Measurements from ENCODE around the gene TRAPPC12.
A peak's percentile ranks its signal among the peaks of the same experiment; 100 is the strongest.
"Not testable (repeated sequence)": the region's sequence is repeated elsewhere in the genome, so short reads cannot be mapped to it uniquely, and the experiment has no call there.

Gene TRAPPC12

GRCh38 chr2:3369340-3370181 lies 9.9 kb upstream of the TRAPPC12 start:
- DNase-seq (ENCODE audit: low read depth) = not testable (repeated sequence)

- no peak for DNase-seq (ENCODE audit: low read depth)
Observed at GRCh38 chr2:3376821-3377220, 2.7 kb upstream of the TRAPPC12 start.

GRCh38 chr2:3377279-3377611 lies 2.2 kb upstream of the TRAPPC12 start:
- no peak for DNase-seq (ENCODE audit: low read depth)

- peak; percentile 92 for DNase-seq (ENCODE audit: low read depth)
Observed at GRCh38 chr2:3377612-3378432, 1.7 kb upstream of the TRAPPC12 start, which contains the start of gene EIPR1. TSS of gene EIPR1 (minus strand) at chr2:3377818. CDS start at chr2:3377689, 129 bp downstream.

DNA sequence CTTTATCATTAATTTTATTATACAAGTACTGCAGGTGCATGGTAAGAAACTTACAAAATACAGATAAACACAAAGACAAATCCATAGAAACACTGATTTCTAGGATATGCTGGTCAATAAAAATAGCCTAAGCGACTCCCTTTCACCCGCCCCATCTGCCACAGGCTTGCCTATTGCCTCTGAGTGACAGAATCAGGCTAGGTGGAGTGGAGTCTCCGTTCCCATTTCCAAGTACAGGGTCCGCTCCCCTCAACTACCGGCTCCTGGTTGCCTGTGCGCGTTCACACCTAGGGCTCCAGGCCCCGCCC lies 201 bp upstream of the TRAPPC12 start:
- no peak for DNase-seq (ENCODE audit: low read depth)

- no peak for DNase-seq (ENCODE audit: low read depth)
Observed at GRCh38 chr2:3386448-3386958, 7.0 kb downstream of the TRAPPC12 start.

DNA sequence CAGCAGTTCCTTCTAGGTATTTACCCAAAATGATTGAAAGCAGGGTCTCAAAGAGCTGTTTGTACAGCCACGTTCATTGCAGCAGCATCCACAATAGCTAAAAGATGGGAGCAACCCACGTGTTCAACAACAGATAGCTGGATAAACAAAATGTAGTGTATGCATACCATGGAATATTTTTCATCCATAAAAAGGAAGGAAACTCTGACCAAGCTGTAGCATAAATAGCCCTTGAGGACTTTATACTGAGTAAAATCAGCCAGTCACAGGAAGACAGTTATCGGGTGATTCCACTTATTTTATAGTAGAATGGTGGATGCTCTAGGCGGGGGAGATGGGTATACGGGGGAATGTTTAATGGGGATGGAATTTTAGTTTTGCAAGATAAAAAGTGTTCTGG lies 7.5 kb downstream of the TRAPPC12 start:
- DNase-seq (ENCODE audit: low read depth) = no peak

GRCh38 chr2:3387644-3388411 lies 8.3 kb downstream of the TRAPPC12 start:
- DNase-seq (ENCODE audit: low read depth) = no peak

GRCh38 chr2:3388412-3388738 lies 8.9 kb downstream of the TRAPPC12 start:
- no peak for DNase-seq (ENCODE audit: low read depth)

- DNase-seq (ENCODE audit: low read depth) = no peak
Observed at GRCh38 chr2:3389193-3389592, 9.7 kb downstream of the TRAPPC12 start.

DNA sequence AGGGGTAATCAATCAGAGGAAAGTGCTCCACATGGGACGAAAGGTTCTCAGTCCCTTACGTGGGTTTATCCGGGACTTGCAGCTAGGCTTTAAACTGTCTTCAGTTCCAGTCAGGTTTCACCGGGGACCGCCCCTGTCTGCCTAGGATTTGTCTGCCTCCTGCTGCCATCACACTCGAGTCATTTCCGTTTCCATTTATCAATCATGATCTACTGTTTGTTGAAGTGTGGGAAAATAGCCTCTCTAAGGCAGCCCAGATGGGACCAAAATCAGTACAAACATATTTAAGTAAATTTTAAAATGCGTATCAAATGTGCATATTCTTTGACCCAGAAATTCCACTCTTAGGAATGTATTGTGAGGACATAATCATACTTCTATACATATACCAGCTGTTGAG lies 10.5 kb downstream of the TRAPPC12 start:
- DNase-seq (ENCODE audit: low read depth) = no peak

GRCh38 chr2:3392216-3392615 lies 12.7 kb downstream of the TRAPPC12 start:
- no peak for DNase-seq (ENCODE audit: low read depth)

DNA sequence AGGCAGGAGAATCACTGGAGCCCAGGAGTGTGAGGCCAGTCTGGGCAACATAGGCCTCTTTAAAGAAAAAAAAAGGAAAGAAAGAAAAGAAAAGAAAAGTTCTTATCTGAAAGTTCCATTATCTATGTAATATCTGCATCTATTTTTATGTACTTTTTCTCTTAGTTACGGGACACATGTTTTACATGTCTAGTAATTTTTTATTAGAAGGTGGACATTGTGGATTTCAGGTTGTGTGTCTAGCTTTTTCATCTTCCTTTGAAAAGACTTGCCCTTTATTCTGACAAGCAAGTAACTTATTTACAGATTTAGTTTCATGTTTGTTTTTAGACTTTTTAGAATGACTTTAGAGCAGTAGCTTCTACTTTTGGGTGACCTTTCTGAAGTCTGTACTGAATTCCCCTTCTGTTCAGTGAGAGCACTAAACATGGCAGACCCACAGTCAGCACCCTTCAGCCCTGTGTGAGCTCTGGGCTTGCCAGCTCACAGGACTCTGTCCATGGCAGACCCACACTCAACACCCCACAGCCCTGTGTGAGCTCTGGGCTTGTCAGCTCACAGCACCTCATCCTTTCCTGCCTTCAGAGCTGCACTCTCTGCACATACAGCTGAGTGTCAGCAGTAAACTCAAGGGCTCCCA lies 17.5 kb downstream of the TRAPPC12 start:
- DNase-seq (ENCODE audit: low read depth) = no peak

DNA sequence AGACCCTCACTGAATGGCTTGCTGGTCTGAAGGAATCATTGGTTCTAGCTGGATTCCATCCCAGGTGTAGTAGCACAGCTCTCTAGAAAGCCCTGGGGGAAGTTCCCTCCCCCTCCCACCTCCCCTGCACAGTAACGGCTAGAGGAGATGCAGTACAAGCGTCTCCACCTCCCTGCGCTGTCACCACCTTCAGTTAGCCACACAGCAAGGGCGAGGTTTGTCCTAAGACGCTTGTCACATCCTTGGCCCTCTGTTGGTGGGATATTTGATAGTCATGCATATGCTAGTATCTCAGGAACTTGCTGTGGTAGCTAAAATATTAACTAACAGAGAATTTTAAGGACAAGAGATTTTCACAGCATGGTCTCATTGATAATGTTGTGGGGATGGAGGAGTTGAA lies 19.4 kb downstream of the TRAPPC12 start:
- DNase-seq (ENCODE audit: low read depth) = no peak

DNA sequence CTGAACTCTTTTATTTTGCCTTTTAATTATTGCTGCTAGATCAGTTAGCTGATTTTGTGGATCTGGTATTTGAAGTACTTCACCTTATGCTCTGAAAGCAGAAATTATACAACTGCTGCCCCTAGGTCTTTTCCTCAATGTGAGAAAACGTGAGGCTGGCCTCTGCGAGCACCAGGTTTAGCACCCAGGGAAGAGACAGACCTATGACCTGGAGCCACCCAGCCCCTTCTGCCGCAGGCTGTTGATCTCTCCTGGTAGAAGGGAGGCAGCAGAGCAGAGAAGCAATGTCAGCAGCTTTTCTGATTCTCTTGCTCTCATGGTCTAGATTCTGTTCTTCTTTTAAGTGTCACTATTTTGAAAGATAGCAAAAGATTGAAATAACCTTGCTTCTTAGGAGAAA lies 19.9 kb downstream of the TRAPPC12 start:
- DNase-seq (ENCODE audit: low read depth) = no peak

GRCh38 chr2:3399829-3400228 lies 20.3 kb downstream of the TRAPPC12 start:
- DNase-seq (ENCODE audit: low read depth) = no peak

DNA sequence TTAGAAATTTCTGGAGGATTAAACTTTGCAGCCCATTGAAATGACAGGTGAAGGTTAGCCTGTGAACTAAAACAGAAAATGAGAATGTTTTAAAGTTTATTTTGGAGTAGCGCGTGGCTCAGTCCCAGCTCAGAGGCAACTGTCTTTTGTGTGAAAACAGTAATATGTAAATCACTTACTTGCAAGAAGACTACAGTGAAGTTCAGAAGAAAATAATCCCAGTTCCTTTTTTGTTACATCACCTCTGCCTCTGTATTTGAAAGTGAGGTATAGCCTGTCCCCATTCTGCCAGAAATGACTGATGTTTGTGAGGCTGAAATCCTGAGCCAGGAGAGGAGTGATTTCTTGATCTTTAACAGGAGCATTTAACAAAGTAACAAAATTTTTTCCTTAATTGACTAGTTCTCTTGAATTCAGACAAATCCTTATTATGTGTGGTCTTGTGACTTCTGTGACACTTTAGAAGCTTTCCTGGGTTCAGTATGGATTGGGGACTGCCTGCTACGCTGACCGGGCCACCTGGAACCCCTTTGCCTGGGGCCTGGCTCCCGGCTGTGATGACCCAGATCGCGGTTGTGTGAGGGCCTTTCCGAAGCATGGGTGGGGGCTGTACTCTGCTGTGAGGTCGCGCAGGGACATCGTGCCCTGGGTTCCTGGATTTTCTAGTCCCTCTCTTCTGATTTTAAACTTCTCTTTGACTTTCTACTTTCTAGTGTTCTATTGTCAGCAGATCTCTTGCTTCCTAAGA lies 24.3 kb downstream of the TRAPPC12 start:
- DNase-seq (ENCODE audit: low read depth) = no peak

GRCh38 chr2:3404349-3404894 lies 24.9 kb downstream of the TRAPPC12 start:
- no peak for DNase-seq (ENCODE audit: low read depth)

GRCh38 chr2:3405307-3405706 lies 25.8 kb downstream of the TRAPPC12 start:
- no peak for DNase-seq (ENCODE audit: low read depth)

GRCh38 chr2:3405876-3406275 lies 26.4 kb downstream of the TRAPPC12 start:
- no peak for DNase-seq (ENCODE audit: low read depth)

- no peak for DNase-seq (ENCODE audit: low read depth)
Observed at GRCh38 chr2:3406501-3406900, 27.0 kb downstream of the TRAPPC12 start.
